Measurements from ENCODE around the gene MTERF4. TPM values are rescaled to one million over a fixed set of nuclear protein-coding genes. Genes with fewer than 3 reads are reported as not detected.
A peak's percentile ranks its signal among the peaks of the same experiment; 100 is the strongest.

MTERF4 gene
- total and polyA plus RNA-seq, 2 of the 13 experiments (the other 11 are each of a cell fraction or from before 2014, with no cell fraction given) = 50.5 to 59.8 TPM

DNA sequence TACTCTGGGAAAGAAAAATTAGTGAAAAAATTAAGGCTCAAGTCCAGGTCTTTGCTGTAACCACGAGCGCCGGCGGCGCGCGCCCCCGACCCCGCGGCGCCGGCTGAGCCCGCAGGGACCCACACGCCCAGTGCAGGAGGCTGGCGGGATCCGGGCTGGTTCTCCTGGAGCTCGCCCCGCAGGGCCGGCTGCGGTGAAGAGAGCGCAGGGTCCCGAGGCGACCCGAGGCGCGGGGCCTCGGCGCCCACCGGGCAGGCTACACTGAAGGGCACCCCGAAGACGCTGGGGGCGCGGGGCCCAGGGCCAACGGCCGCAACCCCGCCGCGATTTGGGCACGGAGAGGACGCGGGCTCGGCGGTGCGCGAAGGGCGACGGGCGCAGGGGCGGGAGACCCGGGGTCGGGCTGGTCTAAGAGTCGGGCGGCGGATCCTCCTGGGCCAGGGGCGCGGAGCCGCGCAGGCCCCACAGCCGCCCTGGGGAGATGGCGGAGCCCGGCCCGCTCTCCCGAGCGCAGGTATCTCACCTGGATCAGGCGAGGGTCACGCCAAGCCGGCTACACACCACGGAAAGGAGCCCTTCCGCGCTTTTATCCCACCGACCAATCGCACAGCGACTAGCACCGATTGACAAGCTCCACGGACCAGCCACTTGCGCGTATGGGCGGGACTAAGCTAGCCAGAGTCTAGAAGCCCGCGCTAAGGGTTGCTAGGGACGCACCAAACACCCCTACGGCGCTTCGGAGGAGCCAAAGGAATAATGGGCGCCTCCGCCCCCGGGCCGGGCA is 47.0 kb upstream of the MTERF4 start, which contains the start of gene PASK (continued):
- TF ChIP-seq, protein P1, sequence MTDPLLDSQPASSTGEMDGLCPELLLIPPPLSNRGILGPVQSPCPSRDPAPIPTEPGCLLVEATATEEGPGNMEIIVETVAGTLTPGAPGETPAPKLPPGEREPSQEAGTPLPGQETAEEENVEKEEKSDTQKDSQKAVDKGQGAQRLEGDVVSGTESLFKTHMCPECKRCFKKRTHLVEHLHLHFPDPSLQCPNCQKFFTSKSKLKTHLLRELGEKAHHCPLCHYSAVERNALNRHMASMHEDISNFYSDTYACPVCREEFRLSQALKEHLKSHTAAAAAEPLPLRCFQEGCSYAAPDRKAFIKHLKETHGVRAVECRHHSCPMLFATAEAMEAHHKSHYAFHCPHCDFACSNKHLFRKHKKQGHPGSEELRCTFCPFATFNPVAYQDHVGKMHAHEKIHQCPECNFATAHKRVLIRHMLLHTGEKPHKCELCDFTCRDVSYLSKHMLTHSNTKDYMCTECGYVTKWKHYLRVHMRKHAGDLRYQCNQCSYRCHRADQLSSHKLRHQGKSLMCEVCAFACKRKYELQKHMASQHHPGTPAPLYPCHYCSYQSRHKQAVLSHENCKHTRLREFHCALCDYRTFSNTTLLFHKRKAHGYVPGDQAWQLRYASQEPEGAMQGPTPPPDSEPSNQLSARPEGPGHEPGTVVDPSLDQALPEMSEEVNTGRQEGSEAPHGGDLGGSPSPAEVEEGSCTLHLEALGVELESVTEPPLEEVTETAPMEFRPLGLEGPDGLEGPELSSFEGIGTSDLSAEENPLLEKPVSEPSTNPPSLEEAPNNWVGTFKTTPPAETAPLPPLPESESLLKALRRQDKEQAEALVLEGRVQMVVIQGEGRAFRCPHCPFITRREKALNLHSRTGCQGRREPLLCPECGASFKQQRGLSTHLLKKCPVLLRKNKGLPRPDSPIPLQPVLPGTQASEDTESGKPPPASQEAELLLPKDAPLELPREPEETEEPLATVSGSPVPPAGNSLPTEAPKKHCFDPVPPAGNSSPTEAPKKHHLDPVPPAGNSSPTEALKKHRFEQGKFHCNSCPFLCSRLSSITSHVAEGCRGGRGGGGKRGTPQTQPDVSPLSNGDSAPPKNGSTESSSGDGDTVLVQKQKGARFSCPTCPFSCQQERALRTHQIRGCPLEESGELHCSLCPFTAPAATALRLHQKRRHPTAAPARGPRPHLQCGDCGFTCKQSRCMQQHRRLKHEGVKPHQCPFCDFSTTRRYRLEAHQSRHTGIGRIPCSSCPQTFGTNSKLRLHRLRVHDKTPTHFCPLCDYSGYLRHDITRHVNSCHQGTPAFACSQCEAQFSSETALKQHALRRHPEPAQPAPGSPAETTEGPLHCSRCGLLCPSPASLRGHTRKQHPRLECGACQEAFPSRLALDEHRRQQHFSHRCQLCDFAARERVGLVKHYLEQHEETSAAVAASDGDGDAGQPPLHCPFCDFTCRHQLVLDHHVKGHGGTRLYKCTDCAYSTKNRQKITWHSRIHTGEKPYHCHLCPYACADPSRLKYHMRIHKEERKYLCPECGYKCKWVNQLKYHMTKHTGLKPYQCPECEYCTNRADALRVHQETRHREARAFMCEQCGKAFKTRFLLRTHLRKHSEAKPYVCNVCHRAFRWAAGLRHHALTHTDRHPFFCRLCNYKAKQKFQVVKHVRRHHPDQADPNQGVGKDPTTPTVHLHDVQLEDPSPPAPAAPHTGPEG (CRISPR knock-in tag; IDR thresholded peaks at IDR 0.05) = peak; percentile 90
- TF ChIP-seq ZNF644 (CRISPR knock-in tag; IDR thresholded peaks at IDR 0.05; ENCODE audit: low read depth) (no peak), ZNF121 (CRISPR knock-in tag; IDR thresholded peaks at IDR 0.05) (no peak), ZNF138 (CRISPR knock-in tag; IDR thresholded peaks at IDR 0.05; ENCODE audit: low read depth) (peak; percentile 65; the same call in 1 of the 2 replicates), NFE2 (CRISPR knock-in tag; IDR thresholded peaks at IDR 0.05) (no peak), NPAS2 (CRISPR knock-in tag; IDR thresholded peaks at IDR 0.05; ENCODE audit: borderline replicate concordance) (no peak), ZNF713 (CRISPR knock-in tag; IDR thresholded peaks at IDR 0.05) (0 out of 2 replicates have a peak, but pooled peaks have one; percentile 79), ZNF543 (CRISPR knock-in tag; IDR thresholded peaks at IDR 0.05) (peak; percentile 78; the same call in 1 of the 2 replicates), THAP11 (CRISPR knock-in tag; IDR thresholded peaks at IDR 0.05) (peak; percentile 54; the same call in 1 of the 2 replicates), RFXAP (CRISPR knock-in tag; IDR thresholded peaks at IDR 0.05; ENCODE audit: borderline replicate concordance) (no peak), ZNF335 (CRISPR knock-in tag; IDR thresholded peaks at IDR 0.05) (no peak), ARNT2 (CRISPR knock-in tag; IDR thresholded peaks at IDR 0.05; ENCODE audit: low read depth) (peak; percentile 89), GABPB1 (CRISPR knock-in tag; IDR thresholded peaks at IDR 0.05) (peak; percentile 72; the same call in 1 of the 2 replicates), HMGA1 (CRISPR knock-in tag; conservative IDR thresholded peaks at IDR 0.05) (no peak), CHCHD3 (CRISPR knock-in tag; IDR thresholded peaks at IDR 0.05) (no peak)
- TF ChIP-seq, protein P2, sequence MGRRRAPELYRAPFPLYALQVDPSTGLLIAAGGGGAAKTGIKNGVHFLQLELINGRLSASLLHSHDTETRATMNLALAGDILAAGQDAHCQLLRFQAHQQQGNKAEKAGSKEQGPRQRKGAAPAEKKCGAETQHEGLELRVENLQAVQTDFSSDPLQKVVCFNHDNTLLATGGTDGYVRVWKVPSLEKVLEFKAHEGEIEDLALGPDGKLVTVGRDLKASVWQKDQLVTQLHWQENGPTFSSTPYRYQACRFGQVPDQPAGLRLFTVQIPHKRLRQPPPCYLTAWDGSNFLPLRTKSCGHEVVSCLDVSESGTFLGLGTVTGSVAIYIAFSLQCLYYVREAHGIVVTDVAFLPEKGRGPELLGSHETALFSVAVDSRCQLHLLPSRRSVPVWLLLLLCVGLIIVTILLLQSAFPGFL (CRISPR knock-in tag; IDR thresholded peaks at IDR 0.05) = no peak
- TF ChIP-seq, protein P3, sequence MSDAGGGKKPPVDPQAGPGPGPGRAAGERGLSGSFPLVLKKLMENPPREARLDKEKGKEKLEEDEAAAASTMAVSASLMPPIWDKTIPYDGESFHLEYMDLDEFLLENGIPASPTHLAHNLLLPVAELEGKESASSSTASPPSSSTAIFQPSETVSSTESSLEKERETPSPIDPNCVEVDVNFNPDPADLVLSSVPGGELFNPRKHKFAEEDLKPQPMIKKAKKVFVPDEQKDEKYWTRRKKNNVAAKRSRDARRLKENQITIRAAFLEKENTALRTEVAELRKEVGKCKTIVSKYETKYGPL (CRISPR knock-in tag; IDR thresholded peaks at IDR 0.05) = no peak
- TF ChIP-seq, protein P4, sequence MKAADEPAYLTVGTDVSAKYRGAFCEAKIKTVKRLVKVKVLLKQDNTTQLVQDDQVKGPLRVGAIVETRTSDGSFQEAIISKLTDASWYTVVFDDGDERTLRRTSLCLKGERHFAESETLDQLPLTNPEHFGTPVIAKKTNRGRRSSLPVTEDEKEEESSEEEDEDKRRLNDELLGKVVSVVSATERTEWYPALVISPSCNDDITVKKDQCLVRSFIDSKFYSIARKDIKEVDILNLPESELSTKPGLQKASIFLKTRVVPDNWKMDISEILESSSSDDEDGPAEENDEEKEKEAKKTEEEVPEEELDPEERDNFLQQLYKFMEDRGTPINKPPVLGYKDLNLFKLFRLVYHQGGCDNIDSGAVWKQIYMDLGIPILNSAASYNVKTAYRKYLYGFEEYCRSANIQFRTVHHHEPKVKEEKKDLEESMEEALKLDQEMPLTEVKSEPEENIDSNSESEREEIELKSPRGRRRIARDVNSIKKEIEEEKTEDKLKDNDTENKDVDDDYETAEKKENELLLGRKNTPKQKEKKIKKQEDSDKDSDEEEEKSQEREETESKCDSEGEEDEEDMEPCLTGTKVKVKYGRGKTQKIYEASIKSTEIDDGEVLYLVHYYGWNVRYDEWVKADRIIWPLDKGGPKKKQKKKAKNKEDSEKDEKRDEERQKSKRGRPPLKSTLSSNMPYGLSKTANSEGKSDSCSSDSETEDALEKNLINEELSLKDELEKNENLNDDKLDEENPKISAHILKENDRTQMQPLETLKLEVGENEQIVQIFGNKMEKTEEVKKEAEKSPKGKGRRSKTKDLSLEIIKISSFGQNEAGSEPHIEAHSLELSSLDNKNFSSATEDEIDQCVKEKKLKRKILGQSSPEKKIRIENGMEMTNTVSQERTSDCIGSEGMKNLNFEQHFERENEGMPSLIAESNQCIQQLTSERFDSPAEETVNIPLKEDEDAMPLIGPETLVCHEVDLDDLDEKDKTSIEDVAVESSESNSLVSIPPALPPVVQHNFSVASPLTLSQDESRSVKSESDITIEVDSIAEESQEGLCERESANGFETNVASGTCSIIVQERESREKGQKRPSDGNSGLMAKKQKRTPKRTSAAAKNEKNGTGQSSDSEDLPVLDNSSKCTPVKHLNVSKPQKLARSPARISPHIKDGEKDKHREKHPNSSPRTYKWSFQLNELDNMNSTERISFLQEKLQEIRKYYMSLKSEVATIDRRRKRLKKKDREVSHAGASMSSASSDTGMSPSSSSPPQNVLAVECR (CRISPR knock-in tag; IDR thresholded peaks at IDR 0.05; ENCODE audit: borderline replicate concordance) = peak; percentile 86; the same call in 1 of the 2 replicates
